H1 (cell line): ENCODE measurements around the gene SCN2A. TPM values are rescaled to one million over a fixed set of nuclear protein-coding genes. Genes with fewer than 3 reads are reported as not detected.

Source experiments
- CREB1 ChIP-seq: IDR thresholded peaks from 2 replicates; pipeline ENCODE4 v1.6.1; 2012; ENCODE audit warnings: inconsistent platforms
- CTBP2 ChIP-seq: IDR thresholded peaks from 2 replicates; pipeline ENCODE4 v1.7.0; 2011; ENCODE audit warnings: borderline replicate concordance, mild to moderate bottlenecking, moderate library complexity, mixed read lengths, low read length; ENCODE audit not compliant: insufficient read depth, insufficient read length
- EZH2 ChIP-seq: fragments of 200-600 bp; sonication (generic); IDR thresholded peaks from 2 replicates; pipeline ENCODE4 v1.7.1; 2012; ENCODE audit warnings: low read depth, mild to moderate bottlenecking, moderate library complexity, low read length, inconsistent platforms; ENCODE audit not compliant: severe bottlenecking
- FOSL1 ChIP-seq: IDR thresholded peaks from 2 replicates; pipeline ENCODE4 v1.6.1; 2011; ENCODE audit warnings: mild to moderate bottlenecking, low read depth, low read length, moderate library complexity; ENCODE audit not compliant: insufficient read depth
- GTF2F1 ChIP-seq: IDR thresholded peaks from 2 replicates; pipeline ENCODE4 v1.6.1; 2012; ENCODE audit warnings: low read depth, low read length, improper control_type of control experiment, borderline replicate concordance
- TAF7 ChIP-seq: optimal IDR thresholded peaks from 2 replicates; pipeline ENCODE3; 2011; ENCODE audit warnings: low read depth, mild to moderate bottlenecking, inconsistent platforms, low read length, moderate library complexity, borderline replicate concordance
- TEAD4 ChIP-seq: IDR thresholded peaks from 2 replicates; pipeline ENCODE4 v1.6.1; 2012; ENCODE audit warnings: low read depth, low read length, inconsistent platforms, mixed read lengths
- polyA plus RNA-seq, 7 experiments: library from polyadenylated mRNA; depleted of rRNA in 3 of 7; stranded (reverse) in 5 of 7; unstranded in 2 of 7; fragments of >200 nt in 5 of 7; fragments of 200-250 nt in 2 of 7; gene quantifications; 1 replicate in 5 of 7; 2 replicates in 1 of 7; 4 replicates in 1 of 7; pipeline versions ENCODE4 v1.2.1 to v1.2.3, GENCODE V29; 2011 to 2013; ENCODE audit warnings: missing spikeins in 2 of 7, mixed read lengths in 2 of 7
- total RNA-seq: library from RNA; stranded (reverse); fragmentation: NEBNext Ultra II Directional; extraction: Animal tissue kit (Norgen Biotek cat#: 25700); gene quantifications from 2 replicates; pipeline ENCODE4 v1.2.1, GENCODE V29; 2021

SCN2A gene
- total and polyA plus RNA-seq, 2 of the 8 experiments (the other 6 are each of a cell fraction or from before 2014, with no cell fraction given): 0.18 to 1.1 TPM

GRCh38 chr2:165371356-165371755, 132.1 kb downstream of the SCN2A start (continued):
- TF ChIP-seq GTF2F1 (no peak), FOSL1 (no peak), TAF7 (no peak), CREB1 (no peak), EZH2 (no peak), TEAD4 (no peak), CTBP2 (no peak)
